Raji (cell line): ENCODE results near the gene SNX21.

Experiments used
- POLR2A ChIP-seq: IDR thresholded peaks from 2 replicates; pipeline ENCODE4 v1.6.1; 2011; ENCODE audit warnings: low read depth, low read length, control low read depth; ENCODE audit not compliant: insufficient read depth

Gene SNX21

GRCh38 chr20:45835825-45836224 is 2.2 kb downstream of the SNX21 start:
- TF ChIP-seq POLR2A, result no peak

GRCh38 chr20:45836841-45837240 is 3.2 kb downstream of the SNX21 start:
- TF ChIP-seq POLR2A, result no peak

- no peak for TF ChIP-seq POLR2A
These were observed 7.2 kb downstream of the SNX21 start for GRCh38 chr20:45840700-45841198.

GRCh38 chr20:45841407-45842129 is 8.0 kb downstream of the SNX21 start:
- TF ChIP-seq POLR2A, result no peak

- TF ChIP-seq POLR2A, result no peak
These were observed 8.7 kb downstream of the SNX21 start for GRCh38 chr20:45842169-45842812.

- no peak for TF ChIP-seq POLR2A
These were observed 9.9 kb downstream of the SNX21 start for GRCh38 chr20:45843506-45843905.

- no peak for TF ChIP-seq POLR2A
These were observed 11.9 kb downstream of the SNX21 start for GRCh38 chr20:45845452-45845851.

GRCh38 chr20:45848421-45848820 is 14.8 kb downstream of the SNX21 start:
- no peak for TF ChIP-seq POLR2A

GRCh38 chr20:45848969-45849582 is 15.5 kb downstream of the SNX21 start:
- TF ChIP-seq POLR2A, result no peak

GRCh38 chr20:45850238-45850637 is 16.6 kb downstream of the SNX21 start:
- TF ChIP-seq POLR2A, result no peak

GRCh38 chr20:45850926-45851325 is 17.3 kb downstream of the SNX21 start:
- TF ChIP-seq POLR2A, result no peak

- TF ChIP-seq POLR2A, result no peak
These were observed 17.9 kb downstream of the SNX21 start for GRCh38 chr20:45851501-45851900.

- no peak for TF ChIP-seq POLR2A
These were observed 18.7 kb downstream of the SNX21 start for GRCh38 chr20:45852326-45852725.

- TF ChIP-seq POLR2A, result no peak
These were observed 19.9 kb downstream of the SNX21 start for GRCh38 chr20:45853484-45853883.

- TF ChIP-seq POLR2A, result peak; percentile 77
These were observed 23.7 kb downstream of the SNX21 start, which contains the start of the genes ACOT8 and ZSWIM3 for GRCh38 chr20:45857114-45857881. ACOT8 (minus strand) TSS chr20:45857392; CDS start chr20:45857315, 77 bp downstream. ZSWIM3 (plus strand) TSS chr20:45857614; CDS start chr20:45857826, 212 bp downstream.
